Dermis blood vessel endothelial cell (primary cell): ENCODE measurements around the gene CBFA2T3. TPM values are rescaled to one million over a fixed set of nuclear protein-coding genes. Genes with fewer than 3 reads are reported as not detected.

ENCODE experiments used
- DNase-seq: peaks from one replicate; pipeline ENCODE4 v3.0.0; 2010
- total RNA-seq: library from RNA; depleted of rRNA; stranded (reverse); fragments of >200 nt; gene quantifications from 2 replicates; pipeline ENCODE4 v1.2.3, GENCODE V29; 2014

CBFA2T3 gene
- total RNA-seq, 1 donor from 2014 or later = not detected

- no peak for DNase-seq
These were observed 16.0 kb downstream of the CBFA2T3 start for GRCh38 chr16:88961011-88961410.

DNA sequence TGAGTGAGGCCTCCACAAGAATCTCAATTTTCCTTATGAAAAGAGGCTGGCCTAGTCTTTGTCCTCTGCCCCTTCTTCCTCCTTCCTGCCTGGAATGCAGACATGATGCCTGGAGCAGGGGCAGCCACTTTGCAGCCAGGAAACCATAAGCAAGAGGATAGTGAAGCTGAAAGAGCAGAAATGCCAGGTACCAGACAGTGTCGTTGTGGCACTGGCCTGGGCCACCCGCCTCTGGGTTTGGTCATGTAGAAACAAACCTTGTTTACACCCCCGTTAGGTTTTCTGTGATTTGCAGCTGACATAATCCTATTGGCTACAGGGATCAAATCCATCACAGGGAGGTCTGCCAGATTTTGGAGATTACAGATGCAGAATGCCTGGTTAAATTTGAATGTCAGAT is 16.5 kb downstream of the CBFA2T3 start:
- no peak for DNase-seq

DNA sequence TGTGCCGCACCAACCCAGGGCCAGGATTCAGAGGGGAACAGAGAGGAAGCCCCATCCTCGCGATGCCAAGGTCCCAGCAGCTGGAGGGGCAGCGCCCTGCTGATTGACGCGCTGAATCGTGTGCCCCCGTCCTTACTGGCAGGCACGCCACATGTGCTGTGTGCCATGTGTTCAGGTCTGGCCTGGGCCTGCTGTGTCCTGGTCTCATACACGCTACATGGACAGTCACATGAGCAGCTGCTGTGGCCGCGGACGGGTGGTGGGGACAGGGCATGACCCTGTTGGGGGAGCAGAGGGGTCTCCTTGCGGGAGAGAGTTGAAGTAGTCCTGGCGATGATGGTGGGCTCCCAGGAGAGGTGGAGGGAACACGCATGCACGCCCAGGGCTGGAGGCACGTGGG is 18.0 kb downstream of the CBFA2T3 start:
- DNase-seq = no peak

DNA sequence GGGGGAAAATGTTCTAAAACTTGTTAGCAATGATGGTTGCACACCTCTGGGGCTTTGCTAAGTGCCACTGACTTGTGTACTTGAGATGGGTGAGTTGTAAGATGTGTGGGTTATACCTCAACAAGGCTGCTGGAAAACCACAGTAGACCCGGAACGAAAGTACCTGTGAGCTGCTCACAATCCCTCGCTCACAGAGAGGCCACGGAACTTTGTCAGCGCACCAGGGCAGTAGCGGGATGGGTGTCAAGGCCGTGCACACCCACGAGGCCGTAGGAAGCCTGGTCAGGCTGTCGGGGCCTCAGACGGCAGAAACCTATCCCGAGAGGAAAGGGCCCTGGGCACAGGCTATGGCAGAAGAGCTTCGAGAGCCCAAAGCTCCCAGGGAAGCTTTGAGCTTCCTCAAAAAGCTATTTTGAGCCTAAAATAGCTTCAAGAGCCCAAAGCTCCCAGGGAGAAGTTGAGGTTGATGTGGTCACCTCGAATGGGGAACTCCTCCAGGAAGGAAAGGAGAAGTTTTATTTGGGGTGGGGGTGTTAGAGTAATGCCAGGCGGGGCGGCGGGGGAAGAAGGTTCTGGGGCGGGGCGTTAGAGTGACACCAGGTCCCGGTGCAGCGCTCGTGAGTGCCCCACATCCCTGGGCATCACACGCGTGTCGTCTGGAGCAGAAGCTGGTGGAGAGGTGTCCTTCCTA is 19.0 kb downstream of the CBFA2T3 start:
- no peak for DNase-seq

- DNase-seq = no peak
These were observed 19.6 kb downstream of the CBFA2T3 start for GRCh38 chr16:88957433-88957767.

DNA sequence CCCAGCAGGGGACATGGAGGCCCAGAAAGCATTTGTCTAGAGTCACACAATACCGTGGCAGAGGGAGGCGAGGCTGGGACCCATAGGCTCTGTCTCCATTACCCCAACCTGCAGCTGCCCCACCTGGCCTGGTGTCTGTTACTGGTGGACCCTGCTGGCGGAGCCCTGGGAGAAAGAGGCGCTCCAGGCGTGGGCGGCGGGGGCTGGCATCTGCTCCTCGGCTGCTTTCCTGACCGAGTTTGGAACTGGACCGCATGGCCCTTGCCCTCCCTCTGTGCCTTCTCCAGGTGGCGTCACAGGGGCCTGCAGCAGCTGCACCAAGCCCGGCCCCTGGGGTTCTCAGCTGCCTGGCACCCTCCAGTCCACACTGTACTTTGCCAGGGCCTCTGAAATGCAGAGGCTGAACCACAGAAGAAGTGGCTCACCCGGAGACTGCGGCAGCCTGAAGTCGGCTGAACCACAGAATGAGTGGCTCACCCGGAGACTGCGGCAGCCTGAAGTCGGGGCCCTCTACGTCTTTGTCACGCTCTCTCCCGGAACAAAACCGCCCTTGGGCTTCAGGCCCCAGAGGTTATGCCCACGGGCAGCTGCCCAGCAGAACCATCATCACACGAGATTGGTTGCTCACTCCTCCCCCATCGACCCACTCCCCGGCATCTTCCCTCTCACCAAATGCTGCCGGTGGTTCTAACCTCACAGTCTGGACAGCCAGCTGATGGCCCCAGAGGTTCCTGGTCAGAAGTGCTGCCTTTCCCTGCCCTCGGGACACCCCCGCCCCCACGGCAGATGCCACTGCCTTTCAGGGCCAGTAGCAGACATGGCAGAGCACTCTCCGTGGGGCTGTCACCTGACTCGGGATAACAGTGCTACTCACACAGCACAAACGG is 20.2 kb downstream of the CBFA2T3 start:
- no peak for DNase-seq

- no peak for DNase-seq
These were observed 21.1 kb downstream of the CBFA2T3 start for GRCh38 chr16:88955906-88956305.

DNA sequence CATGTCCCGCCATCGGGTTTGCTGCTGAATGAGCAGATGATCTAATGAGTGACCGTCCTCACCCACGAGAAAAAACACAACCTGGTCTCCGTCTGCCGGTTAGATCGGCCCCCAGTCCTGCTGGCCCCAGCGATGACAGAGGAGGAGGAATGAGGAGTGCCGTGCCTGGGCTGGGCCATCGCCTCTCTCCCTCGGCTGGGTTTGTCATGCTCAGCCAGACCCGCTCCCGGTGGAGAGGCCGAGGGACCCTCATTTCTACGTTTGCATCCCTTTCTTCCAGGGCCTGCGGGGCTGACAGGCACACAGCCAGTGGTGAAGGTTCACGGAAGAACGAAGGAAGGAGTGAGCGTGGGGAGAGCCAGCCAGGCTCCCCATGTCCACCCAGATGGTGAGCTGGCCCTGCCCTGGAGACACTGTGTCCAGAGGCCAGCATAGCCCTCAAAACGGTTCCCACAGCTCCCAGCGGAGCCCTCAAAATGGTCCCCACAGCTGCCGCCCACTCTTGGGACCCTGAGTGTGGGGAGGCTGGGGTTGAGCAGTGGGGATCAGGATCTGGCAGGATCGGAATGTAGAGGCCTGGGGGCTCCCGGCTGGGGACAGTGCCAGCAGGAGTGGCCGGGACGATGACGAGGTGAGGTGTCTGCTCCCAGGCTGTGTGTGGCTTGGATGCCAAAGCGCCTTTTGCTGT is 23.9 kb downstream of the CBFA2T3 start:
- no peak for DNase-seq

- DNase-seq = no peak
These were observed 25.0 kb downstream of the CBFA2T3 start for GRCh38 chr16:88951989-88952388.

GRCh38 chr16:88951501-88951900 is 25.5 kb downstream of the CBFA2T3 start:
- no peak for DNase-seq

- no peak for DNase-seq
These were observed 28.1 kb downstream of the CBFA2T3 start for GRCh38 chr16:88948781-88949490.

- no peak for DNase-seq
These were observed 31.5 kb downstream of the CBFA2T3 start for GRCh38 chr16:88945473-88945872.

- DNase-seq = no peak
These were observed 33.3 kb downstream of the CBFA2T3 start for GRCh38 chr16:88943741-88944140.

- DNase-seq = no peak
These were observed 33.8 kb downstream of the CBFA2T3 start for GRCh38 chr16:88943131-88943664.

- peak; percentile 50 for DNase-seq
These were observed 34.8 kb downstream of the CBFA2T3 start for GRCh38 chr16:88941913-88942909.

GRCh38 chr16:88940862-88941817 is 35.9 kb downstream of the CBFA2T3 start:
- no peak for DNase-seq

GRCh38 chr16:88939972-88940861 is 36.8 kb downstream of the CBFA2T3 start:
- DNase-seq = no peak

GRCh38 chr16:88939245-88939971 is 37.6 kb downstream of the CBFA2T3 start:
- DNase-seq = no peak
